GM12878 (cell line): ENCODE measurements around the gene DUOX1. TPM values are rescaled to one million over a fixed set of nuclear protein-coding genes. Genes with fewer than 3 reads are reported as not detected.

Experiments
- ATAC-seq: fragments of 200-7000 bp; cut with Tn5 transposase; 3 replicates; pipeline ENCODE4 v1.9.1; 2020; ENCODE audit warnings: mild to moderate bottlenecking, moderate library complexity
- BruUV-seq: library from RNA; stranded (reverse); fragments of 400-500 nt; replicated peaks from 2 replicates; lab custom pipeline; 2021; lab: Mats Ljungman, UMichigan
- CTCF ChIA-PET: fragments of 300-600 bp; sonication (Branson Sonifier 250); formaldehyde crosslinking; extraction: SDS; loops from one replicate; lab custom pipeline; 2021; ENCODE audit warnings: inconsistent platforms; lab: Yijun Ruan, JAX
- POLR2A ChIA-PET: fragments of 350-600 bp; formaldehyde crosslinking; extraction: SDS; loops from one replicate; lab custom pipeline; 2021; ENCODE audit warnings: inconsistent platforms; lab: Charles Lee
- RAD21 ChIA-PET: fragments of 300-600 bp; sonication (Branson Sonifier 250); formaldehyde crosslinking; loops from one replicate; lab custom pipeline; 2023; ENCODE audit warnings: antibody characterized with exemption; ENCODE audit not compliant: unreplicated experiment; lab: Charles Lee
- SMC1A ChIA-PET: fragments of 300-600 bp; sonication (Branson Sonifier 250); formaldehyde crosslinking; loops from one replicate; lab custom pipeline; 2023; ENCODE audit not compliant: unreplicated experiment, uncharacterized antibody; lab: Charles Lee
- DNase-seq: peaks from one replicate; pipeline ENCODE4 v3.0.0-alpha.2; 2011; ENCODE audit warnings: low read depth, low spot score
- FAIRE-seq: peaks from 3 replicates; lab custom pipeline; 2011; peaks lifted over from hg19 to GRCh38; lab: Jason Lieb, UNC
- H2AFZ ChIP-seq: 2 replicates; pipeline ENCODE4 v1.6.0; 2011; ENCODE audit warnings: low read depth, low read length, control low read depth; ENCODE audit not compliant: control insufficient read depth
- H3K27ac ChIP-seq: 2 replicates; pipeline ENCODE4 v1.5.1; 2011; ENCODE audit warnings: control low read depth; ENCODE audit not compliant: control insufficient read depth, insufficient read depth
- H3K27me3 ChIP-seq, 2 experiments: replicated peaks in 1 of 2; 2 replicates each; pipeline versions ENCODE4 v1.6.0 to v1.6.1; 2011; ENCODE audit warnings: low read length in 1 of 2; ENCODE audit not compliant: control insufficient read depth in 2 of 2, insufficient read depth in 2 of 2
- H3K36me3 ChIP-seq, 2 experiments: 2 replicates each; pipeline ENCODE4 v1.5.1; 2011; ENCODE audit warnings: low read length in 1 of 2; ENCODE audit not compliant: control insufficient read depth in 2 of 2, insufficient read depth in 2 of 2
- H3K4me1 ChIP-seq: 2 replicates; pipeline ENCODE4 v1.6.1; 2011; ENCODE audit warnings: mild to moderate bottlenecking, low read length, moderate library complexity, mixed read lengths; ENCODE audit not compliant: control insufficient read depth, insufficient read depth
- H3K4me2 ChIP-seq: 2 replicates; pipeline ENCODE4 v1.6.0; 2011; ENCODE audit warnings: control low read depth; ENCODE audit not compliant: control insufficient read depth, insufficient read depth
- H3K4me3 ChIP-seq: fragments of 200-600 bp; sonication (generic); 2 replicates; pipeline ENCODE4 v1.5.1; 2016
- H3K79me2 ChIP-seq: 2 replicates; pipeline ENCODE4 v1.6.0; 2011; ENCODE audit warnings: low read length; ENCODE audit not compliant: control insufficient read depth, insufficient read depth
- H3K9ac ChIP-seq: 2 replicates; pipeline ENCODE4 v1.8.0; 2011; ENCODE audit warnings: low read length, control low read depth, mixed read lengths; ENCODE audit not compliant: control insufficient read depth, insufficient read depth
- H3K9me3 ChIP-seq: replicated peaks from 3 replicates; pipeline ENCODE4 v1.5.1; 2011; ENCODE audit warnings: mild to moderate bottlenecking, low read length; ENCODE audit not compliant: control insufficient read depth, insufficient read depth
- H4K20me1 ChIP-seq: 2 replicates; pipeline ENCODE4 v1.6.0; 2011; ENCODE audit not compliant: control insufficient read depth, insufficient read depth
- MXI1 ChIP-seq: fragments of 150-350 bp; IDR thresholded peaks from 2 replicates; pipeline ENCODE4 v1.6.1; 2011; ENCODE audit warnings: low read depth, mild to moderate bottlenecking, inconsistent platforms, low read length, improper control_type of control experiment
- NBN ChIP-seq: fragments of 450-650 bp; IDR thresholded peaks from 2 replicates; pipeline ENCODE4 v1.6.1; 2016
- PML ChIP-seq: IDR thresholded peaks from 2 replicates; pipeline ENCODE4 v1.6.1; 2012; ENCODE audit warnings: low read length, inconsistent platforms
- RFX5 ChIP-seq: IDR thresholded peaks from 2 replicates; pipeline ENCODE4 v1.6.1; 2011; ENCODE audit warnings: low read depth, low read length, improper control_type of control experiment
- SIN3A ChIP-seq: IDR thresholded peaks from 2 replicates; pipeline ENCODE4 v1.6.1; 2012; ENCODE audit warnings: low read depth, low read length, improper control_type of control experiment
- SIX5 ChIP-seq: IDR thresholded peaks from 2 replicates; pipeline ENCODE4 v1.6.1; 2011; ENCODE audit warnings: mild to moderate bottlenecking, low read depth, low read length, moderate library complexity; ENCODE audit not compliant: severe bottlenecking
- in situ Hi-C: fragments of 300-500 bp; cut with MboI; formaldehyde crosslinking; loops from 9 replicates; pipeline ENCODE4 v1.14.3; 2018; ENCODE audit warnings: mixed read lengths
- intact Hi-C: fragments of 100-400 bp; cut with micrococcal nuclease; formaldehyde crosslinking; loops from one replicate; pipeline ENCODE4 v1.14.2; 2022; ENCODE audit not compliant: unreplicated experiment
- polyA plus RNA-seq, 11 experiments: library from polyadenylated mRNA; depleted of rRNA in 4 of 11; unstranded in 6 of 11; stranded (reverse) in 5 of 11; fragments of >200 nt; fragmentation: Nextera tagmentation in 4 of 11; fragmentation: Illumina TruSeq in 1 of 11; extraction: Ambion mirVana in 4 of 11; extraction: Trizol in 1 of 11; gene quantifications; 1 replicate in 1 of 11; 2 replicates in 10 of 11; pipeline versions ENCODE4 v1.2.1 to v1.2.3, GENCODE V29; 2011 to 2016; ENCODE audit warnings: inconsistent platforms in 2 of 11, missing spikeins in 2 of 11, low read depth in 1 of 11
- total RNA-seq, 4 experiments: library from RNA; depleted of rRNA in 3 of 4; stranded (reverse); fragments of >200 nt in 3 of 4; fragmentation: Illumina TruSeq in 1 of 4; extraction: Trizol in 1 of 4; gene quantifications; 2 replicates each; pipeline versions ENCODE4 v1.2.1 to v1.2.3, GENCODE V29; 2013 to 2021
- TF ChIP-seq, protein P1 (sequence below): fragments of 450-650 bp; formaldehyde crosslinking; IDR thresholded peaks from 2 replicates; pipeline ENCODE4 v1.5.0; 2022; ENCODE audit warnings: mild to moderate bottlenecking, missing genetic modification characterization
- TF ChIP-seq, protein P2 (sequence below): IDR thresholded peaks from 2 replicates; pipeline ENCODE4 v1.6.1; 2011; ENCODE audit warnings: mild to moderate bottlenecking, low read depth, low read length, moderate library complexity; ENCODE audit not compliant: insufficient replicate concordance

The DUOX1 gene
- total and polyA plus RNA-seq, 10 of the 15 experiments (the other 5 are each of a cell fraction or from before 2014, with no cell fraction given), result 0.02 to 2.1 (median 0.26) TPM; not detected in 3

DNA sequence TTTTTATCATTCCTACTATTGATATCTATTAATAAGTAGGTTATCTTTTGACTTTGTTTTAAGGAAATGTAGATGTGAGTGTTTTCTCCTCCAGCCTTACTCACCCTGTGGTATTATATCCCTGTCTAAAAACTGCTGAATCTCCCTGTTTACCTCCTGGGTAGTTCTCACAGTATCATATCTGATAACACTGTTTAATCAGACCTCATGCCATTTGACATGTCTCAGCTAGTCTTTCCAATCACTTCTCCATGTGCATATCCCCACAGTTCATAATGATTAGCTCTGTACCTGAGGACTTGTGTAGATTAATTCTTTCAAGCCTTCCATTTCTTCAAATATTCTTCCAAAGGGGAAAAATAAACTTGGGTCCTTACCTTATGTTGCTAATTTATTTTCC is 46.6 kb upstream of the DUOX1 start:
- Histone ChIP-seq H3K9me3 (no peaks in the 10 kb centered on the region), H3K9ac (no peak overlapping the region), H3K27ac (no peak overlapping the region), H3K4me1 (no peaks in the 10 kb centered on the region), H3K27me3 (no peaks in the 10 kb centered on the region), H3K36me3 (no peaks in the 10 kb centered on the region), H4K20me1 (no peaks in the 10 kb centered on the region), H3K4me3 (no peak overlapping the region), H3K4me2 (no peak overlapping the region), H2AFZ (no peak overlapping the region), H3K79me2 (no peaks in the 10 kb centered on the region)
- no peak for DNase-seq
- TF ChIP-seq RFX5, result no peak
- TF ChIP-seq, protein P1, sequence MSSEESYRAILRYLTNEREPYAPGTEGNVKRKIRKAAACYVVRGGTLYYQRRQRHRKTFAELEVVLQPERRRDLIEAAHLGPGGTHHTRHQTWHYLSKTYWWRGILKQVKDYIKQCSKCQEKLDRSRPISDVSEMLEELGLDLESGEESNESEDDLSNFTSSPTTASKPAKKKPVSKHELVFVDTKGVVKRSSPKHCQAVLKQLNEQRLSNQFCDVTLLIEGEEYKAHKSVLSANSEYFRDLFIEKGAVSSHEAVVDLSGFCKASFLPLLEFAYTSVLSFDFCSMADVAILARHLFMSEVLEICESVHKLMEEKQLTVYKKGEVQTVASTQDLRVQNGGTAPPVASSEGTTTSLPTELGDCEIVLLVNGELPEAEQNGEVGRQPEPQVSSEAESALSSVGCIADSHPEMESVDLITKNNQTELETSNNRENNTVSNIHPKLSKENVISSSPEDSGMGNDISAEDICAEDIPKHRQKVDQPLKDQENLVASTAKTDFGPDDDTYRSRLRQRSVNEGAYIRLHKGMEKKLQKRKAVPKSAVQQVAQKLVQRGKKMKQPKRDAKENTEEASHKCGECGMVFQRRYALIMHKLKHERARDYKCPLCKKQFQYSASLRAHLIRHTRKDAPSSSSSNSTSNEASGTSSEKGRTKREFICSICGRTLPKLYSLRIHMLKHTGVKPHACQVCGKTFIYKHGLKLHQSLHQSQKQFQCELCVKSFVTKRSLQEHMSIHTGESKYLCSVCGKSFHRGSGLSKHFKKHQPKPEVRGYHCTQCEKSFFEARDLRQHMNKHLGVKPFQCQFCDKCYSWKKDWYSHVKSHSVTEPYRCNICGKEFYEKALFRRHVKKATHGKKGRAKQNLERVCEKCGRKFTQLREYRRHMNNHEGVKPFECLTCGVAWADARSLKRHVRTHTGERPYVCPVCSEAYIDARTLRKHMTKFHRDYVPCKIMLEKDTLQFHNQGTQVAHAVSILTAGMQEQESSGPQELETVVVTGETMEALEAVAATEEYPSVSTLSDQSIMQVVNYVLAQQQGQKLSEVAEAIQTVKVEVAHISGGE (CRISPR knock-in tag), result no peak
- TF ChIP-seq MXI1, result no peak
- no peak for TF ChIP-seq NBN
- no peak for TF ChIP-seq PML
- TF ChIP-seq SIN3A, result no peak
- TF ChIP-seq, protein P2, sequence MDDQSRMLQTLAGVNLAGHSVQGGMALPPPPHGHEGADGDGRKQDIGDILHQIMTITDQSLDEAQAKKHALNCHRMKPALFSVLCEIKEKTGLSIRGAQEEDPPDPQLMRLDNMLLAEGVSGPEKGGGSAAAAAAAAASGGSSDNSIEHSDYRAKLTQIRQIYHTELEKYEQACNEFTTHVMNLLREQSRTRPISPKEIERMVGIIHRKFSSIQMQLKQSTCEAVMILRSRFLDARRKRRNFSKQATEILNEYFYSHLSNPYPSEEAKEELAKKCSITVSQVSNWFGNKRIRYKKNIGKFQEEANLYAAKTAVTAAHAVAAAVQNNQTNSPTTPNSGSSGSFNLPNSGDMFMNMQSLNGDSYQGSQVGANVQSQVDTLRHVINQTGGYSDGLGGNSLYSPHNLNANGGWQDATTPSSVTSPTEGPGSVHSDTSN, result no peak
- no peak for TF ChIP-seq SIX5
- ChIA-PET SMC1A (no interaction called here), CTCF (interaction anchor here (1.3 kb wide), 1 partner anchor 35 kb away, joined by 4 read pairs; no protein-coding TSS in a partner anchor), RAD21 (no interaction called here), POLR2A (no interaction called here)
- intact Hi-C loops (no loop called here), in situ Hi-C loops (no loop called here)
- ATAC-seq, result no peak
- no TSS peak for BruUV-seq
- no peak for FAIRE-seq
